ENCODE data around the gene PPP1R2. TPM values are rescaled to one million over a fixed set of nuclear protein-coding genes. Genes with fewer than 3 reads are reported as not detected.

Gene PPP1R2
- total and polyA plus RNA-seq, 2 of the 13 experiments (the other 11 are each of a cell fraction or from before 2014, with no cell fraction given), result 36.5 to 86.5 TPM

- H3K27ac ChIP-seq (ENCODE audit: extremely low read length, insufficient read depth, low read length), result no peak overlapping the region
- no peak overlapping the region for H2AFZ ChIP-seq (ENCODE audit: low read length)
- peaks cover 0 to 4% of the 10 kb centered on the region in 2 experiments; a peak in 2 of 5 replicates for H3K27me3 ChIP-seq (ENCODE audit: control insufficient read depth in 1 of 2, insufficient read depth in 2 of 2, low read length in 2 of 2)
- ATAC-seq (no peak), DNase-seq (ENCODE audit: low spot score) (no peak), FAIRE-seq (no peak)
- no peaks in the 10 kb centered on the region for H3K36me3 ChIP-seq (replicated peaks in 1 of 2; ENCODE audit: control insufficient read depth in 1 of 2, insufficient read depth in 2 of 2, low read length in 2 of 2)
- no peaks in the 10 kb centered on the region for H3K9me3 ChIP-seq (ENCODE audit: low read length)
- 58% methylated on average over 5 of the region's 5 CpGs for WGBS (ENCODE audit: low lambda C conversion rate)
- no peaks in the 10 kb centered on the region for H4K20me1 ChIP-seq (ENCODE audit: insufficient read depth, low read length)
- no peaks in the 10 kb centered on the region for H3K79me2 ChIP-seq (ENCODE audit: insufficient read depth, low read length)
- BruUV-seq (replicated peaks), result no TSS peak
- CTCF ChIA-PET (ENCODE audit: low intra/inter-chr PET ratio, low total read pairs), result no interaction called here
- no peak overlapping the region for H3K4me2 ChIP-seq (ENCODE audit: low read depth, low read length)
- intact Hi-C loops (cut with micrococcal nuclease; ENCODE audit: unreplicated experiment) (no loop called here), in situ Hi-C loops (cut with HindIII; ENCODE audit: extremely low pct_ligation_motif_present, low pct_unique_long_range_greater_than_20kb) (no loop called here)
- no peaks in the 10 kb centered on the region for H3K4me1 ChIP-seq (ENCODE audit: insufficient read depth, low read length)
- H3K9ac ChIP-seq (ENCODE audit: insufficient read depth, low read depth, low read length), result no peak overlapping the region
- no peak for TF ChIP-seq PRDM4 (CRISPR knock-in tag; IDR thresholded peaks at IDR 0.05; ENCODE audit: borderline replicate concordance)
- no peak for TF ChIP-seq SMAD1 (CRISPR knock-in tag; IDR thresholded peaks at IDR 0.05; ENCODE audit: borderline replicate concordance, low read depth)
- no peak for TF ChIP-seq USF2 (IDR thresholded peaks at IDR 0.05; ENCODE audit: low read depth, low read length)
- no peak for TF ChIP-seq USF2 (CRISPR knock-in tag; IDR thresholded peaks at IDR 0.05; ENCODE audit: borderline replicate concordance)
- TF ChIP-seq KDM5B (CRISPR knock-in tag; IDR thresholded peaks at IDR 0.05; ENCODE audit: borderline replicate concordance), result no peak
- TF ChIP-seq PRDM15 (CRISPR knock-in tag; IDR thresholded peaks at IDR 0.05), result no peak
- no peak for TF ChIP-seq NR2F2 (IDR thresholded peaks at IDR 0.05; ENCODE audit: borderline replicate concordance, low read depth)
- TF ChIP-seq MIER2 (CRISPR knock-in tag; IDR thresholded peaks at IDR 0.05), result no peak
- TF ChIP-seq ZNF446 (CRISPR knock-in tag; IDR thresholded peaks at IDR 0.05), result no peak
- TF ChIP-seq ZNF670 (CRISPR knock-in tag; IDR thresholded peaks at IDR 0.05; ENCODE audit: borderline replicate concordance), result no peak
- no peak for TF ChIP-seq EP300 (IDR thresholded peaks at IDR 0.05; ENCODE audit: low read depth in 2 of 2, low read length in 2 of 2)
- no peak for TF ChIP-seq EP300 (CRISPR knock-in tag; IDR thresholded peaks at IDR 0.05; ENCODE audit: borderline replicate concordance)
- POLR2A ChIA-PET, result no interaction called here
- H3K4me3 ChIP-seq (replicated peaks in 1 of 3; ENCODE audit: insufficient read depth in 1 of 3, low read depth in 2 of 3, low read length in 3 of 3), result no peak overlapping the region
These were observed 75.3 kb downstream of the PPP1R2 start for GRCh38 chr3:195467641-195468390.
